Lower leg skin (tissue), 3 donors: ENCODE results near the gene RAP1GAP2.

Experiments used
- CTCF ChIP-seq, 3 donors: fragments of 450-650 bp; IDR thresholded peaks; one replicate each; pipeline ENCODE4 v1.5.1; 2016; ENCODE audit warnings: antibody characterized with exemption in 3 of 3, mild to moderate bottlenecking in 3 of 3, moderate library complexity in 2 of 3
- POLR2A ChIP-seq, 2 donors: fragments of 450-650 bp; IDR thresholded peaks; one replicate each; pipeline ENCODE4 v1.6.1; 2016 to 2017; ENCODE audit warnings: antibody characterized with exemption in 2 of 2, mild to moderate bottlenecking in 1 of 2, moderate library complexity in 1 of 2

GRCh38 chr17:3006801-3007200 is 210.6 kb downstream of the RAP1GAP2 start:
- TF ChIP-seq CTCF (IDR thresholded peaks at IDR 0.05) (no peak), POLR2A (IDR thresholded peaks at IDR 0.05) (no peak)
